HEK293 (cell line): ENCODE results near the gene FTO.

Experiments used
- CTCF ChIA-PET: fragments of 350-600 bp; formaldehyde crosslinking; extraction: SDS; loops from one replicate; lab custom pipeline; 2021; ENCODE audit warnings: antibody characterized with exemption; lab: Yijun Ruan, JAX
- POLR2A ChIA-PET: fragments of 300-600 bp; formaldehyde crosslinking; extraction: SDS; loops from one replicate; lab custom pipeline; 2020; ENCODE audit warnings: antibody characterized with exemption, inconsistent platforms; lab: Yijun Ruan, JAX
- H3K27ac ChIP-seq: fragments of 200-500 bp; sonication (Bioruptor generic); 2 replicates; pipeline ENCODE4 v1.5.1; 2014; ENCODE audit warnings: low read depth, low read length, control low read depth, inconsistent platforms; ENCODE audit errors: extremely low read depth
- H3K36me3 ChIP-seq, 2 experiments: fragments of 200-500 bp in 1 of 2; sonication (Bioruptor generic) in 1 of 2; 1 replicate in 1 of 2; 2 replicates in 1 of 2; pipeline ENCODE4 v1.5.1; 2014 to 2017; ENCODE audit warnings: inconsistent platforms in 2 of 2, low read length in 2 of 2; ENCODE audit not compliant: control insufficient read depth in 2 of 2, insufficient read depth in 1 of 2
- H3K4me1 ChIP-seq: fragments of 200-500 bp; sonication (Bioruptor generic); 2 replicates; pipeline ENCODE4 v1.5.1; 2014; ENCODE audit warnings: mild to moderate bottlenecking, low read length, inconsistent platforms; ENCODE audit not compliant: control insufficient read depth, insufficient read depth
- H3K4me3 ChIP-seq: 2 replicates; pipeline ENCODE4 v1.5.1; 2011; ENCODE audit warnings: low read depth, mild to moderate bottlenecking, control low read depth, low read length, moderate library complexity
- H3K9me3 ChIP-seq: fragments of 200-500 bp; sonication (Bioruptor generic); 2 replicates; pipeline ENCODE4 v1.5.1; 2014; ENCODE audit warnings: low read depth, low read length, inconsistent platforms; ENCODE audit not compliant: control insufficient read depth, insufficient read depth
- BCL11A ChIP-seq: fragments of 450-650 bp; formaldehyde crosslinking; IDR thresholded peaks from 2 replicates; pipeline ENCODE4 v1.5.1; 2016; ENCODE audit warnings: low read depth, missing biosample characterization, missing genetic modification characterization
- FEZF1 ChIP-seq: fragments of 450-650 bp; formaldehyde crosslinking; IDR thresholded peaks from 2 replicates; pipeline ENCODE4 v1.5.1; 2016; ENCODE audit warnings: missing biosample characterization, missing genetic modification characterization
- HOXA7 ChIP-seq: sonication (generic); formaldehyde crosslinking; IDR thresholded peaks from 2 replicates; pipeline ENCODE4 v1.8.1; 2022; ENCODE audit warnings: missing genetic modification reagents, borderline replicate concordance
- KLF10 ChIP-seq: fragments of 450-650 bp; IDR thresholded peaks from 2 replicates; pipeline ENCODE4 v1.5.1; 2018; ENCODE audit warnings: missing biosample characterization, mild to moderate bottlenecking, missing genetic modification characterization
- OSR2 ChIP-seq: fragments of 450-650 bp; formaldehyde crosslinking; IDR thresholded peaks from 2 replicates; pipeline ENCODE4 v1.5.1; 2016; ENCODE audit warnings: missing biosample characterization, missing genetic modification characterization
- SP7 ChIP-seq: fragments of 450-650 bp; formaldehyde crosslinking; IDR thresholded peaks from 2 replicates; pipeline ENCODE4 v1.5.1; 2016; ENCODE audit warnings: missing biosample characterization, missing genetic modification characterization
- TRIM28 ChIP-seq: IDR thresholded peaks from 2 replicates; pipeline ENCODE4 v1.6.1; 2011; ENCODE audit warnings: low read length, control low read depth, borderline replicate concordance
- ZBTB6 ChIP-seq: fragments of 450-650 bp; formaldehyde crosslinking; IDR thresholded peaks from 2 replicates; pipeline ENCODE4 v1.5.1; 2017; ENCODE audit warnings: missing biosample characterization, missing genetic modification characterization
- ZBTB8A ChIP-seq: fragments of 450-650 bp; formaldehyde crosslinking; IDR thresholded peaks from 2 replicates; pipeline ENCODE4 v1.5.1; 2016; ENCODE audit warnings: missing biosample characterization, missing genetic modification characterization
- ZNF140 ChIP-seq: fragments of 450-650 bp; formaldehyde crosslinking; IDR thresholded peaks from 2 replicates; pipeline ENCODE4 v1.5.1; 2016; ENCODE audit warnings: missing biosample characterization, missing genetic modification characterization
- ZNF23 ChIP-seq: fragments of 450-650 bp; formaldehyde crosslinking; IDR thresholded peaks from 2 replicates; pipeline ENCODE4 v1.5.1; 2016; ENCODE audit warnings: missing biosample characterization, missing genetic modification characterization, borderline replicate concordance
- ZNF324 ChIP-seq: fragments of 450-650 bp; formaldehyde crosslinking; IDR thresholded peaks from 2 replicates; pipeline ENCODE4 v1.5.1; 2016; ENCODE audit warnings: missing biosample characterization, missing genetic modification characterization
- ZNF350 ChIP-seq: fragments of 450-650 bp; formaldehyde crosslinking; IDR thresholded peaks from 2 replicates; pipeline ENCODE4 v1.5.0; 2017; ENCODE audit warnings: missing biosample characterization, mild to moderate bottlenecking, missing genetic modification characterization
- ZNF366 ChIP-seq: fragments of 450-650 bp; formaldehyde crosslinking; conservative IDR thresholded peaks from 2 replicates; pipeline ENCODE4 v1.5.1; 2016; ENCODE audit warnings: missing biosample characterization, missing genetic modification characterization
- ZNF37A ChIP-seq: fragments of 450-650 bp; IDR thresholded peaks from 2 replicates; pipeline ENCODE4 v1.5.1; 2018; ENCODE audit warnings: missing biosample characterization, missing genetic modification characterization
- ZNF629 ChIP-seq: fragments of 450-650 bp; formaldehyde crosslinking; IDR thresholded peaks from 2 replicates; pipeline ENCODE4 v1.5.1; 2017; ENCODE audit warnings: missing biosample characterization, missing genetic modification characterization
- ZNF664 ChIP-seq: fragments of 450-650 bp; formaldehyde crosslinking; IDR thresholded peaks from 2 replicates; pipeline ENCODE4 v1.5.1; 2016; ENCODE audit warnings: missing biosample characterization, missing genetic modification characterization
- ZNF670 ChIP-seq: fragments of 450-650 bp; formaldehyde crosslinking; IDR thresholded peaks from 2 replicates; pipeline ENCODE4 v1.5.1; 2016; ENCODE audit warnings: missing biosample characterization, missing genetic modification characterization, low read depth
- ZNF76 ChIP-seq: fragments of 450-650 bp; formaldehyde crosslinking; IDR thresholded peaks from 2 replicates; pipeline ENCODE4; 2016; ENCODE audit warnings: low read depth, missing biosample characterization, missing genetic modification characterization, borderline replicate concordance
- ZNF768 ChIP-seq: fragments of 450-650 bp; formaldehyde crosslinking; IDR thresholded peaks from 2 replicates; pipeline ENCODE4 v1.5.1; 2018; ENCODE audit warnings: missing biosample characterization, mild to moderate bottlenecking, missing genetic modification characterization
- ZNF837 ChIP-seq: fragments of 450-650 bp; formaldehyde crosslinking; IDR thresholded peaks from 2 replicates; pipeline ENCODE4 v1.5.1; 2016; ENCODE audit warnings: missing biosample characterization, missing genetic modification characterization
- TF ChIP-seq, protein P1 (sequence below): sonication (generic); formaldehyde crosslinking; IDR thresholded peaks from 2 replicates; pipeline ENCODE4 v1.8.1; 2022; ENCODE audit warnings: mild to moderate bottlenecking, moderate library complexity, missing genetic modification reagents
- TF ChIP-seq, protein P2 (sequence below): fragments of 450-650 bp; formaldehyde crosslinking; conservative IDR thresholded peaks from 2 replicates; pipeline ENCODE4 v1.5.1; 2016; ENCODE audit warnings: low read depth, missing biosample characterization, missing genetic modification characterization

The FTO gene

GRCh38 chr16:54072237-54072636, 368.3 kb downstream of the FTO start:
- H3K4me1 ChIP-seq, result 0 out of 2 replicates have a peak, but pooled peaks cover 3% of the 10 kb centered on the region
- no peaks in the 10 kb centered on the region for H3K9me3 ChIP-seq
- TF ChIP-seq, protein P1, sequence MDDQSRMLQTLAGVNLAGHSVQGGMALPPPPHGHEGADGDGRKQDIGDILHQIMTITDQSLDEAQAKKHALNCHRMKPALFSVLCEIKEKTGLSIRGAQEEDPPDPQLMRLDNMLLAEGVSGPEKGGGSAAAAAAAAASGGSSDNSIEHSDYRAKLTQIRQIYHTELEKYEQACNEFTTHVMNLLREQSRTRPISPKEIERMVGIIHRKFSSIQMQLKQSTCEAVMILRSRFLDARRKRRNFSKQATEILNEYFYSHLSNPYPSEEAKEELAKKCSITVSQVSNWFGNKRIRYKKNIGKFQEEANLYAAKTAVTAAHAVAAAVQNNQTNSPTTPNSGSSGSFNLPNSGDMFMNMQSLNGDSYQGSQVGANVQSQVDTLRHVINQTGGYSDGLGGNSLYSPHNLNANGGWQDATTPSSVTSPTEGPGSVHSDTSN (CRISPR knock-in tag), result no peak
- 0 out of 2 replicates have a peak, but pooled peaks have one; percentile 24 for TF ChIP-seq OSR2 (tag by site-specific recombination)
- no peak for TF ChIP-seq ZNF670 (tag by site-specific recombination)
- no peak for TF ChIP-seq ZNF768 (tag by site-specific recombination)
- TF ChIP-seq ZNF629 (tag by site-specific recombination), result no peak
- no peaks in the 10 kb centered on the region for H3K36me3 ChIP-seq
- POLR2A ChIA-PET, result no interaction called here
- CTCF ChIA-PET, result interaction anchor here (0.5 kb wide), 1 partner anchor 198 kb away, joined by 3 read pairs; no protein-coding TSS in a partner anchor
- H3K4me3 ChIP-seq, result no peak overlapping the region
- no peak overlapping the region for H3K27ac ChIP-seq

DNA sequence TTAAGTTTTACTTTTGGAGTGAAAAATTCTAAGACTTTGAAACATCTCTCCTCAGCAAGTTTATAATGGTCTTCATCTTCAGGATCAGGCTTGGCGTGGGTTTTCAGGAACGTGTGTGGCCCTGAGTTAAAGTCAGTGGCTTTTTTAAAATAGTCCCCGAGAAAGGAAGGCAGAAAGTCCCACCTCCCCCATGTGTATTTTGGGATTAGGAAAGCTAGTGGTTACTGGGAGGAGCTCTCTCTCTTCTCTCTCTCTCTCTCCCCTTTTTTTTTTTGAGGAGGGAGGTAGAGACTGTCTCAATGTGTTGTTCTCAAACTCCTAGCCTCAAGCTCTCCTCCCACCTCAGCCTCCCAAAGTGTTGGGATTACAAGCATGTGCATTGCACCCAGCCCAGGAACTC, 369.4 kb downstream of the FTO start:
- no peak overlapping the region for H3K27ac ChIP-seq
- TF ChIP-seq ZNF140 (tag by site-specific recombination) (no peak), BCL11A (tag by site-specific recombination) (no peak), ZNF768 (tag by site-specific recombination) (no peak), ZBTB8A (tag by site-specific recombination) (no peak), ZNF664 (tag by site-specific recombination) (no peak), ZNF76 (tag by site-specific recombination) (no peak), HOXA7 (no peak), TRIM28 (no peak), FEZF1 (tag by site-specific recombination) (no peak), ZBTB6 (tag by site-specific recombination) (no peak)
- CTCF ChIA-PET, result no interaction called here
- H3K36me3 ChIP-seq, result no peaks in the 10 kb centered on the region
- H3K4me3 ChIP-seq, result no peak overlapping the region
- 0 out of 2 replicates have a peak, but pooled peaks cover 2% of the 10 kb centered on the region for H3K4me1 ChIP-seq
- H3K9me3 ChIP-seq, result no peaks in the 10 kb centered on the region
- POLR2A ChIA-PET, result no interaction called here

GRCh38 chr16:54075446-54075845, 371.5 kb downstream of the FTO start:
- ChIA-PET POLR2A (no interaction called here), CTCF (no interaction called here)
- no peak overlapping the region for H3K4me3 ChIP-seq
- 0 out of 2 replicates have a peak, but pooled peaks cover 2% of the 10 kb centered on the region for H3K4me1 ChIP-seq
- H3K36me3 ChIP-seq, result no peaks in the 10 kb centered on the region
- H3K9me3 ChIP-seq, result no peaks in the 10 kb centered on the region
- H3K27ac ChIP-seq, result no peak overlapping the region
- TF ChIP-seq, protein P2, sequence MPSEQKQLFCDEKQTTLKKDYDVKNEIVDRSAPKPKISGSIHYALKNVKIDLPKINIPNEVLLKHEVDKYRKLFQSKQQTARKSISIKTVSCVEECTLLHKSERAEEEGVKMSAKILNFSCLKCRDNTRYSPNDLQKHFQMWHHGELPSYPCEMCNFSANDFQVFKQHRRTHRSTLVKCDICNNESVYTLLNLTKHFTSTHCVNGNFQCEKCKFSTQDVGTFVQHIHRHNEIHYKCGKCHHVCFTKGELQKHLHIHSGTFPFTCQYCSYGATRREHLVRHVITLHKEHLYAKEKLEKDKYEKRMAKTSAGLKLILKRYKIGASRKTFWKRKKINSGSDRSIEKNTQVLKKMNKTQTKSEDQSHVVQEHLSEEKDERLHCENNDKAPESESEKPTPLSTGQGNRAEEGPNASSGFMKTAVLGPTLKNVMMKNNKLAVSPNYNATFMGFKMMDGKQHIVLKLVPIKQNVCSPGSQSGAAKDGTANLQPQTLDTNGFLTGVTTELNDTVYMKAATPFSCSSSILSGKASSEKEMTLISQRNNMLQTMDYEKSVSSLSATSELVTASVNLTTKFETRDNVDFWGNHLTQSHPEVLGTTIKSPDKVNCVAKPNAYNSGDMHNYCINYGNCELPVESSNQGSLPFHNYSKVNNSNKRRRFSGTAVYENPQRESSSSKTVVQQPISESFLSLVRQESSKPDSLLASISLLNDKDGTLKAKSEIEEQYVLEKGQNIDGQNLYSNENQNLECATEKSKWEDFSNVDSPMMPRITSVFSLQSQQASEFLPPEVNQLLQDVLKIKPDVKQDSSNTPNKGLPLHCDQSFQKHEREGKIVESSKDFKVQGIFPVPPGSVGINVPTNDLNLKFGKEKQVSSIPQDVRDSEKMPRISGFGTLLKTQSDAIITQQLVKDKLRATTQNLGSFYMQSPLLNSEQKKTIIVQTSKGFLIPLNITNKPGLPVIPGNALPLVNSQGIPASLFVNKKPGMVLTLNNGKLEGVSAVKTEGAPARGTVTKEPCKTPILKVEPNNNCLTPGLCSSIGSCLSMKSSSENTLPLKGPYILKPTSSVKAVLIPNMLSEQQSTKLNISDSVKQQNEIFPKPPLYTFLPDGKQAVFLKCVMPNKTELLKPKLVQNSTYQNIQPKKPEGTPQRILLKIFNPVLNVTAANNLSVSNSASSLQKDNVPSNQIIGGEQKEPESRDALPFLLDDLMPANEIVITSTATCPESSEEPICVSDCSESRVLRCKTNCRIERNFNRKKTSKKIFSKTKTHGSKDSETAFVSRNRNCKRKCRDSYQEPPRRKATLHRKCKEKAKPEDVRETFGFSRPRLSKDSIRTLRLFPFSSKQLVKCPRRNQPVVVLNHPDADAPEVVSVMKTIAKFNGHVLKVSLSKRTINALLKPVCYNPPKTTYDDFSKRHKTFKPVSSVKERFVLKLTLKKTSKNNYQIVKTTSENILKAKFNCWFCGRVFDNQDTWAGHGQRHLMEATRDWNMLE (tag by site-specific recombination), result no peak
- TF ChIP-seq ZNF350 (tag by site-specific recombination) (no peak), ZNF629 (tag by site-specific recombination) (peak; percentile 54), SP7 (tag by site-specific recombination) (0 out of 2 replicates have a peak, but pooled peaks have one; percentile 35), ZNF23 (tag by site-specific recombination) (no peak), ZNF366 (tag by site-specific recombination) (peak; percentile 28; the same call in 1 of the 2 replicates), ZNF324 (tag by site-specific recombination) (no peak), FEZF1 (tag by site-specific recombination) (peak; percentile 56; the same call in 1 of the 2 replicates), ZNF837 (tag by site-specific recombination) (no peak), ZNF37A (no peak), ZBTB6 (tag by site-specific recombination) (no peak), KLF10 (tag by site-specific recombination) (no peak)
